Activated CD4-positive, alpha-beta T cell treated with anti-CD3 and anti-CD28 coated beads, Interleukin-2, amount 10 ng/mL, durations not matched to agents 7 days and 5 days (primary cell): ENCODE data around the gene TAP2. TPM values are rescaled to one million over a fixed set of nuclear protein-coding genes. Genes with fewer than 3 reads are reported as not detected.

Source experiments
- CTCF ChIA-PET: fragments of 350-600 bp; sonication (Branson Sonifier 250); formaldehyde crosslinking; loops from one replicate; lab custom pipeline; 2021; ENCODE audit warnings: antibody characterized with exemption; lab: Charles Lee
- POLR2A ChIA-PET: fragments of 350-600 bp; sonication (Branson Sonifier 250); formaldehyde crosslinking; loops from one replicate; lab custom pipeline; 2021; ENCODE audit warnings: antibody characterized with exemption; lab: Charles Lee
- DNase-seq: peaks from one replicate; pipeline ENCODE4 v3.0.0-alpha.2; 2020
- H3K27ac Mint-ChIP-seq: one replicate; pipeline ENCODE4 v1.8.0; 2021; ENCODE audit warnings: mild to moderate bottlenecking, moderate library complexity, mixed read lengths
- H3K27me3 Mint-ChIP-seq: one replicate; pipeline ENCODE4 v1.8.0; 2021; ENCODE audit warnings: mixed read lengths
- H3K36me3 Mint-ChIP-seq: one replicate; pipeline ENCODE4 v1.8.0; 2021; ENCODE audit warnings: low read depth, mixed read lengths
- H3K4me1 Mint-ChIP-seq: one replicate; pipeline ENCODE4 v1.8.0; 2021; ENCODE audit warnings: mixed read lengths
- H3K4me3 Mint-ChIP-seq: one replicate; pipeline ENCODE4 v1.8.0; 2021; ENCODE audit warnings: mild to moderate bottlenecking, moderate library complexity, mixed read lengths
- H3K9me3 Mint-ChIP-seq: one replicate; pipeline ENCODE4 v1.8.0; 2021; ENCODE audit warnings: mixed read lengths
- total RNA-seq, 2 experiments: library from RNA; stranded (reverse); gene quantifications; one replicate each; pipeline ENCODE4 v1.2.3, GENCODE V29; 2021

The TAP2 gene
- total RNA-seq, 2 experiments from 2014 or later: 332 to 337 TPM

DNA sequence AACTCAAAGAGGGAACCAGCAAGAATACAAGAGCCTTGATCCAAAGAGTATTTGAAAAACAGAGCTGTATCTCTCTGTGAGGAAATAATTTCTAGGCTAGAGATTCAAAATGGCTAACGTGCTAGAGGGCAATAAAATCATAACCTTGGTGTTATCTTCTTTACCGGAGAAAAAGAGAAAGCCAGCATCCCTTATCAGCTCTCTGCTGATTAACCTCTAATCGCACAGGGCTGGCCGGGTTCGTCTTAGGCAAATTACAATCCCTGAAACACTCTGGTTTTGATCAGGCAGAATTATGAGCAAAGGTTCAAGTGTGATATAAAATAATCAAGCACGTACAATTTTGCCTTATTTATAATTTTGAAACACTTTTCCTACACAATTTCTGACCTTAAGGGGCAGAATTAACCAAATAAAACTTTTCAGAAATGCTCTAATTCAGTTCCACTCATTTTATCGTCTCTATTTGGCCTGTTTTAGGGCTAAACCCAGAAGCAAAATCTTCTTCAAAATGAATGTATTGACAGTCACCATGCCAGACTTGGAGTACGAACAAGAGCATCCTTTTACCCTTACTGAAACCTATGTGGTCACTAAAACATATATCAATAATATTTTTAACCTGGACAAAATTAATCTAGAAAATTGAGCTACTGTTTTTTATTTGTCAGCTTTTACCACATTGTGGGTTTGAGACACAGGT, 29.2 kb upstream of the TAP2 start:
- DNase-seq: no peak
- H3K9me3 Mint-ChIP-seq: no peaks in the 10 kb centered on the region
- peak overlapping the region; percentile 40 for H3K4me3 Mint-ChIP-seq
- H3K27ac Mint-ChIP-seq: peak overlapping the region; percentile 88
- peaks cover 13% of the 10 kb centered on the region for H3K27me3 Mint-ChIP-seq
- H3K36me3 Mint-ChIP-seq: peaks cover 12% of the 10 kb centered on the region
- H3K4me1 Mint-ChIP-seq: peaks cover 42% of the 10 kb centered on the region
- ChIA-PET CTCF (interaction anchor here (0.6 to 7.6 kb wide), 28 partner anchors 10 to 117 kb away, joined by 3 to 97 read pairs (median 4); partner anchors contain the start of genes HLA-DMA, HLA-DMB, PSMB8 and PSMB9), POLR2A (interaction anchor here (0.6 to 2.6 kb wide), 7 partner anchors 14 to 117 kb away, joined by 3 to 19 read pairs (median 4); partner anchors contain the start of genes TAP1 and TAP2)

DNA sequence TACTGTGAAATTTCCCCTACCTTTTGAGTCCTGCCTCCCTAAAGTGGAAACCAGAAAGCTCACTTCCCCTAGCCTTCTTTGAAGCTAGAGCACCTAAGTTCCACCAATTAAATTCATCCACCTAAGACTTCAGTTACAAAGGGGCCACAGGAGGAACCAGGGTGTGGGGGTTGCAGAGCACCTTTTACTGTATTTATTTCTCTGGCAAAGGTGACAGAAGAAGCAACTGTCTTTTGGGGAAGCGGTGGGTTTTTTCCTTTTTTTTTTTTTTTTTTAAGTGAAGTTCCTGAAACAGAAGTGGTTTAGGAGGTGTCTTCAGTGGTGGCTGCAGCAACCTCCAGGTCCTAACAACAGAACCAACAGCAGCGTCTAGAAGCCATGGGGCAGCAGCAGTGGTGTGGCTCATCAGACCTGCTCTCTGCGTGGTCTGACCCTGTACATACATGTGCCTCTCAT, 28.5 kb upstream of the TAP2 start:
- POLR2A ChIA-PET: interaction anchor here (0.7 to 2.6 kb wide), 2 partner anchors 28 to 113 kb away, joined by 3 to 19 read pairs; partner anchors contain the start of gene TAP2
- Mint-ChIP-seq H3K4me1 (peaks cover 42% of the 10 kb centered on the region), H3K36me3 (peaks cover 12% of the 10 kb centered on the region), H3K9me3 (no peaks in the 10 kb centered on the region), H3K27me3 (peaks cover 9% of the 10 kb centered on the region), H3K27ac (peak overlapping the region; percentile 88), H3K4me3 (peak overlapping the region; percentile 40)
- CTCF ChIA-PET: interaction anchor here (1.0 to 7.6 kb wide), 8 partner anchors 9 to 67 kb away, joined by 4 to 97 read pairs (median 10); partner anchors contain the start of gene TAP2
- no peak for DNase-seq

GRCh38 chr6:32865724-32866443, 27.3 kb upstream of the TAP2 start:
- Mint-ChIP-seq H3K27ac (peak overlapping the region; percentile 88), H3K4me3 (no peak overlapping the region), H3K9me3 (no peaks in the 10 kb centered on the region), H3K4me1 (peaks cover 46% of the 10 kb centered on the region), H3K27me3 (peaks cover 9% of the 10 kb centered on the region), H3K36me3 (peaks cover 20% of the 10 kb centered on the region)
- ChIA-PET CTCF (interaction anchor here (7.6 kb wide), 1 partner anchor 28 kb away, joined by 97 read pairs; the partner anchor contains the start of gene TAP2), POLR2A (interaction anchor here (1.0 kb wide), 1 partner anchor 28 kb away, joined by 4 read pairs; the partner anchor contains the start of gene TAP2)
- no peak for DNase-seq

DNA sequence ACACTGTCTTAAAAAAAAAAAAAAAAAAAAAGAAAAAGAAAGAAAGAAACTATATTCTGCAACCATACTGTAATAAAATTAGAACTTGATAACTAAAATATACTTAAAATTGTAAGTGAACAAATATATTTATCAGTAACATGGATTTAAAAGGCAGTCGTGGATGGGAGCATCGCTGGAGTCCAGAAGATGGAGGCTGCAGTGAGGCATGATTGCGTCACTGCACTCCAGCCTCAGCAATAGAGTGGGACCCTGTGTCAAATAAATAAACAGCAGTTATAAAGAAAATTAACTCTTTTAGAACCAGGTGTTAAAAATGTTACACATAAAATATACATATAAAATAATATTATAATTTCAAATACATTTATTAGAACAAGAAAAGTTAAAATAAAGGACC, 24.2 kb upstream of the TAP2 start:
- POLR2A ChIA-PET: no interaction called here
- Mint-ChIP-seq H3K36me3 (peaks cover 47% of the 10 kb centered on the region), H3K4me3 (no peak overlapping the region)

DNA sequence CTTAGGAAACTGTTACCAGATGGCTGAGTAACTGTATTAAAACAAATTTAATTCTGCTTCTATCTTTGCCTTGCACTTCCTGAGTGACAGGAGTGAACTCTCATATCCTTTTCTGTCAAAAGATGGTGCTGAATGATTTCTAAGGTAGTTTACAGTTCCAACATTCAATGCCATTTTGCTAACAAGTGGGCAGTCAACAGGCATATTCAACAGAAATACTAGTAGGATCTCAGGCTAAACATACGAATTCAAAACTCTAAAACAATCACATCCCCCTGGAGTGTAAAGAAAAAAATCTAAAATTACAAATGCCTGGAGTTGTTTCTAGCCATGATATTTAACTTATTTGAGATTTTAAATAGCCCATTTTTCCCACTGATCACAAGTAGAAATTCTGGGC, 22.1 kb upstream of the TAP2 start:
- H3K4me1 Mint-ChIP-seq: peaks cover 58% of the 10 kb centered on the region
- no peak for DNase-seq
- H3K36me3 Mint-ChIP-seq: peaks cover 66% of the 10 kb centered on the region
- H3K9me3 Mint-ChIP-seq: no peaks in the 10 kb centered on the region
- H3K4me3 Mint-ChIP-seq: no peak overlapping the region
- peak overlapping the region; percentile 26 for H3K27ac Mint-ChIP-seq
- CTCF ChIA-PET: interaction anchor here (4.8 to 8.0 kb wide), 3 partner anchors 9 to 22 kb away, joined by 18 to 171 read pairs (median 61); partner anchors contain the start of gene TAP2
- POLR2A ChIA-PET: no interaction called here
- H3K27me3 Mint-ChIP-seq: no peaks in the 10 kb centered on the region

More for the DNA sequence above, 24.2 kb upstream of the TAP2 start:
- CTCF ChIA-PET: interaction anchor here (4.8 kb wide), 1 partner anchor 24 kb away, joined by 18 read pairs; the partner anchor contains the start of gene TAP2
- no peaks in the 10 kb centered on the region for H3K9me3 Mint-ChIP-seq
- H3K27ac Mint-ChIP-seq: no peak overlapping the region
- peaks cover 60% of the 10 kb centered on the region for H3K4me1 Mint-ChIP-seq
- no peak for DNase-seq
- H3K27me3 Mint-ChIP-seq: no peaks in the 10 kb centered on the region

- POLR2A ChIA-PET: interaction anchor here (1.7 kb wide), 1 partner anchor 13 kb away, joined by 9 read pairs; no protein-coding TSS in a partner anchor
- Mint-ChIP-seq H3K27me3 (no peaks in the 10 kb centered on the region), H3K4me3 (no peak overlapping the region), H3K36me3 (peaks cover 74% of the 10 kb centered on the region), H3K9me3 (no peaks in the 10 kb centered on the region), H3K4me1 (peaks cover 56% of the 10 kb centered on the region), H3K27ac (peak overlapping the region; percentile 62)
- no peak for DNase-seq
- CTCF ChIA-PET: interaction anchor here (1.0 to 8.0 kb wide), 6 partner anchors 11 to 58 kb away, joined by 3 to 171 read pairs (median 32); partner anchors contain the start of genes PSMB8 and TAP2
These were observed 19.7 kb upstream of the TAP2 start for GRCh38 chr6:32858194-32858593.

GRCh38 chr6:32857156-32857891, 18.8 kb upstream of the TAP2 start:
- Mint-ChIP-seq H3K36me3 (peaks cover 77% of the 10 kb centered on the region), H3K27ac (peak overlapping the region; percentile 70), H3K4me3 (peak overlapping the region; percentile 36), H3K4me1 (peaks cover 53% of the 10 kb centered on the region), H3K9me3 (no peaks in the 10 kb centered on the region), H3K27me3 (no peaks in the 10 kb centered on the region)
- DNase-seq: no peak
- CTCF ChIA-PET: interaction anchor here (0.6 to 8.0 kb wide), 6 partner anchors 12 to 127 kb away, joined by 3 to 171 read pairs (median 32); partner anchors contain the start of genes PSMB8 and TAP2
- POLR2A ChIA-PET: interaction anchor here (0.5 to 1.7 kb wide), 3 partner anchors 12 to 388 kb away, joined by 3 to 9 read pairs (median 3); no protein-coding TSS in a partner anchor

- ChIA-PET POLR2A (interaction anchor here (0.6 to 2.9 kb wide), 5 partner anchors 11 to 1099 kb away, joined by 4 to 17 read pairs (median 4); partner anchors contain the start of genes PSMB8 and TAP2), CTCF (interaction anchor here (0.7 to 8.0 kb wide), 8 partner anchors 12 to 348 kb away, joined by 3 to 171 read pairs (median 18); partner anchors contain the start of genes HLA-DMA, PSMB8 and TAP2)
- Mint-ChIP-seq H3K4me3 (peak overlapping the region; percentile 98), H3K27me3 (no peaks in the 10 kb centered on the region), H3K9me3 (no peaks in the 10 kb centered on the region), H3K36me3 (peaks cover 81% of the 10 kb centered on the region), H3K4me1 (peaks cover 59% of the 10 kb centered on the region), H3K27ac (peak overlapping the region; percentile 100)
- no peak for DNase-seq
These were observed 17.1 kb upstream of the TAP2 start for GRCh38 chr6:32855467-32856174.

DNA sequence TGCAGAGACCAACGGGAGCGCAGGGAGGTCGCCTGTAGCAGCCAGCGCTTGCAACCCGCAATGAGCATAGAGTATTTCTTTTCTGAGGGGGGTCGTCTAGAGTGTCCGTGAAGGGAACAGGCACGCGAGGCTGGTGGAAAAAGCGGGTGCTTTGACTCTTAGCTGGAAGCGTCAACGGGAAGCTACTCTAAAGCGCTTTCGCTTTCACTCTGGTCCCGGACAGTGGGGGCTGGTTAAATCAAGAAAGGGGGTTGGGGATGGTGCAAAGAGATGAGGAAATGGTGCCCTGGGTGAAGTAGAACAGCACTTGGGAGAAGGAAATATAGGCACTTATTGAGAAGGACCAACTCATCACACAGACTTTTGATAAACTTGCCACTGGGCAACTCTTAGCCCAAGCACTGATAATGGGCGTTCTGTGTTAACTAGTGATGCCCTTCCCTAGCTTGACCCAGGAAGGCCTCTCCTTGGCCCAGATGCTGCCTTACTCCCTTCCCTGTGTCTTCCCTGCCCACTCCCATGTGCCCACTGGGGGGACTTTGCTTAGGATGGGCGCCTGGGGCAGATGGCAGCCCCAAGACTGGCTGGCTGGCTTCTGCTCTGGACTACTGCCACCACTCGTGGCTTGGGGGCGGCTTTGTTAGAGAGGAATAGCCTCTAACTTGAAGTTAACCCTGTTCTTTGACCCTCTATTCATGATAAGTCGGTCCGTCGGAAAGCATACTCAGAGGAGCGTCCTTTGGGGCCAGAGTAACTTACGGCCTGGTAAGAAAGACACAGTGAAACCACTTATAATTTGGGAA, 16.0 kb upstream of the TAP2 start:
- Mint-ChIP-seq H3K4me3 (peak overlapping the region; percentile 98), H3K9me3 (no peaks in the 10 kb centered on the region), H3K4me1 (peaks cover 64% of the 10 kb centered on the region), H3K36me3 (peaks cover 85% of the 10 kb centered on the region), H3K27ac (peak overlapping the region; percentile 100), H3K27me3 (no peaks in the 10 kb centered on the region)
- ChIA-PET CTCF (interaction anchor here (0.7 to 8.0 kb wide), 10 partner anchors 11 to 394 kb away, joined by 3 to 171 read pairs (median 10); partner anchors contain the start of genes HLA-DMA, PSMB8 and TAP2), POLR2A (interaction anchor here (1.0 to 2.9 kb wide), 4 partner anchors 10 to 118 kb away, joined by 3 to 54 read pairs (median 27); partner anchors contain the start of genes PSMB8 and TAP2)
- peak; percentile 79 for DNase-seq
